ENCODE data around the gene BCL11A.

DNA sequence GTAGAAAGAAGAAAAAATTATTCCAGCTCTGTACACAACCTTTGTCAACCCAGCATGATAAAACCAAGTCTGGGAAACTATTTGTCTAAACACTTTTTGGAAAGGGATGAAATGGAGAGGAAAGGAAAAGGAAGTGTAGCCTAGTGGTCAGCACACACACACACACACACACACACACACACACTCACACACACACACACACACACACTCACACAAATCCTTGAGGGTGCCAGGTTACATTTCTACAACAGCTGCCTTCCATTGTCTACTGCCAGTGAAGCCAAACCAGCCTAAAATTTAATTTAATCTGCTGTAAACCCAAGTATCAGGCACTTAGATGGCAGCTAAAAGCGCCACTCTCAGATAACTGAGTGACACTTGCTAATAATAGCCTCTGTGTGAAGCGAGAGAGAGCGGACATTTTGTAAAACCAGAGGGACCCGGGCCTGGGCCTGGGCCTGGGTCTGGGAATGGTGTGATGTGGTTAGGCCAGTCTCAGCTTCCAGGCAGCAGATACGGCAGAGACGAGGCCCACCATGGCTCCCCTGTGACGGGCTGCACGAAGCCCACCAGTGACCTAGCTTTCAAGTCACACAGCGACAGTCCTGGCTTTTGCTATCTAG is 32.4 kb downstream of the BCL11A start:
- TF ChIP-seq EP300 (IDR thresholded peaks at IDR 0.05; ENCODE audit: borderline replicate concordance) (no peak), TAF1 (IDR thresholded peaks at IDR 0.05; ENCODE audit: low read depth) (no peak), CREB1 (IDR thresholded peaks at IDR 0.05; ENCODE audit: low read depth) (no peak)

Data from Ishikawa (cell line).